ENCODE results near the gene ZNF827.
A peak's percentile ranks its signal among the peaks of the same experiment; 100 is the strongest.

ZNF827 gene

DNA sequence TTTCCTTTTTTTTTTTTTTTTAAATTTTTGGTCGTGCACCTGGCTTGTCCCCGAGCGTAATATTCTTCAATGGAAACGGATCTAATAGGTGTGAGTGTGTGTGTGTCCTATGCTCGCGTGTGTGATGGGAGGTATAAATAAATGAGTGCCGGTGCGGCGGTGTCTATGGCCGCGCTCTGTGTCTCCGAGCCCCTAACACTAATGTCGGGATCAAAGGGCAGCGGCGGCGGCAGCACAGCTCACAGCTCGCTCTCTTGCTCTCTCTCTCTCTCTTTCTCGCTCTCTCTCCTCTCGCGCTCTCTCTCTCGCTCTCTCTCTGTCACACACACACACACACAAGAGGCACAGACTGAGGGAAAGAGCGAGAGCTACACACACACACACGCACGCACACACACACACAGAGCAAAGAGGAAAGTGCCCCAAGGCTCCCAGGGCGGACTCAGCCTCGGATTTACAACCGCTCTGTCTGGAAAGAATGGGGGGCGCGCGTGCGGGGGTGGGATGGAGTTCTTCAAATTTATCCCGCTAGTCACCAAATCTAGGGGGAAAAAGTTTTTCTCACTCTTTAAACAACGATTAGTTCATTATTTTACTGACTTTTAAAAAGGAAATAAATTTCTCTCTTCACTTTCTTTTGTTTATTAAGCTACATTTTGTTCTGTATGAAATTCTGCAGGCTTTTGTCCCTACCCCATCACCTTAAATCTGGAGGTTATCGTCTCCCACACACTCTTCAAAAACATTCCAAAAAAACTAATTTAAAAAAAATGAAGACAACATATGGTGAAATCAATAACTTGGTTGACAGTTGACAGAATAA lies at the start of gene ZNF827:
TSS of gene ZNF827 (minus strand) at position 206 of the 823 bp plus-strand sequence. CDS start 416 bp downstream, outside the sequence.
- DNase-seq (ENCODE audit: low spot score): peak; percentile 31

- DNase-seq (ENCODE audit: low spot score): no peak
Observed at GRCh38 chr4:145984563-145984962, 45.9 kb upstream of the ZNF827 start.

DNA sequence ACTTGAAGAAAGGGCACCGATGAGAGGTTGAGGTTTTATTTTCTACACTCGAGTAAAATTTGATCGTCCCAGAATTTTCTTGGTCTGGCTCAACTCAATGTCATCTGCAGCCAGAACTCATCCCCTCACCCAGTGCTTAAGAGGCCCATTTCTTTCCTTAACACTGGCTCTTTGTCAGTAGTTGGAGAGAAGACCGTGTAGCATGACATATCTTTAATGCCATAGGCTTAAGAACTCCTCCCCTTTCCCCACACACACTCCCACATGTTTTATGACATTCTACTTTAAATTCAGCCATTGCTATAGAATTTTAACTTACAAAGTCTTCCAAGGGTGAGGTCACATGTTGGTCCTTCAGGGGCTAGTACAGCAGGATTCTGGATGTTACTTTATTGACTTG lies 44.2 kb upstream of the ZNF827 start:
- no peak for DNase-seq (ENCODE audit: low spot score)

DNA sequence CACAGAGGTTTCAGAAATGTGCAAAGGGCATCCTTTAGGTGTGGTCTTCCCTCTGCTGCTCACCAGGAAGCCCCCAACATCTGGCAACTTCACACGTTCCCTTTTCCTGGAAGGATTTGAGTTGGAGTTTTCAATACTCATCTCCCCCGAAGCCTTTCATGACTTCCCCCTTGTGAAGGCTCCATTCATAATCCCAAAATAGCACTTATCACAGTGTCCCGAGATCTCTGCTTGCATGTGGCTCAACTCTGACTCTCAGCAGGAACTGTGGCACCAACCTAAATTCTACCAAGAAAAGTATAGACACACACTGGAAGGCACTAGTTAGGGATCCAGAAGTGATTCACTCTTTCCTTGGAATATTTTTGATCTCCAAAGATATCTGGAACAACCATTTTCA lies 40.5 kb upstream of the ZNF827 start:
- no peak for DNase-seq (ENCODE audit: low spot score)

DNA sequence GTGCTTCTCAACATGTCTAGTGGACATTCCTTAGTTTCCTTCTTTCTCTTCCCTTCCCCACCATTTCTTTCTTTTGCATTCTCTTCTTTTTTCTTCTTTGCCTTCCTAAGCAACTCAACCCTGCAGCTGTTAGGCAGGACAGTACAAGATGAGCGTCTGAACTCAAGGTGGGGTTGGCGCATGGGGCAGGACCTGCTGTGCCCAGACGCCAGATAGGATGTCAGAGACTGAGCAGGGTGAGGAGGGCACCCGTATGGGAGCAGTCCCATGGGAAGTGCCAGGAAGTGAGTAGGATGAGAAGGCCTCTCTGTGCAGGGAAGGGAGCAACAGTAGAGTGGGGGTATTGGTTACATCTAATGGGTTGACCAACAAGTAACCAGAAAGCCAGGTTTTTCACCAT lies 38.1 kb upstream of the ZNF827 start:
- DNase-seq (ENCODE audit: low spot score): no peak

GRCh38 chr4:145960012-145960411 lies 21.4 kb upstream of the ZNF827 start:
- DNase-seq (ENCODE audit: low spot score): no peak

- no peak for DNase-seq (ENCODE audit: low spot score)
Observed at GRCh38 chr4:145957302-145957701, 18.7 kb upstream of the ZNF827 start.

GRCh38 chr4:145956288-145956890 lies 17.8 kb upstream of the ZNF827 start:
- DNase-seq (ENCODE audit: low spot score): peak; percentile 52

- DNase-seq (ENCODE audit: low spot score): peak; percentile 27
Observed at GRCh38 chr4:145954924-145955339, 16.3 kb upstream of the ZNF827 start.

GRCh38 chr4:145951931-145952330 lies 13.3 kb upstream of the ZNF827 start:
- no peak for DNase-seq (ENCODE audit: low spot score)

- no peak for DNase-seq (ENCODE audit: low spot score)
Observed at GRCh38 chr4:145945431-145946155, 7.0 kb upstream of the ZNF827 start.

DNA sequence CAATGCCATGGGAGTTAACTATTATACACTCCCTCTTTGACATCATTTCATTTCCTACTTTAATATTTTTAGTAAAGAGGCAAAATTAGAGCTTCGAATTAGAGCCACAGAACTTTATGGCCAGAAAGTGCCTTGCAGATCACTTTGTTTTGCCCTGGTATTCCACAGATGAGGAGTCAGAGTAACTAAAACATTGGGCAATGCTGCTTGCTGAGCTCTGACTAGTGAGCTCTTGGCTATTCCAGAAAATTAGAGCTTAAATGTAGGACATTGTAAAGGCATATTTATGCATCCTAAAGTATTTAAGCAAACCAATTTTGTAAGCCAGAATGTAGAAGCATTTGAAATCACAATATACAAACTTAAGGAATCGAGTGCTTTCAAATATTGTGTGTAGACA lies 6.3 kb upstream of the ZNF827 start:
- no peak for DNase-seq (ENCODE audit: low spot score)

DNA sequence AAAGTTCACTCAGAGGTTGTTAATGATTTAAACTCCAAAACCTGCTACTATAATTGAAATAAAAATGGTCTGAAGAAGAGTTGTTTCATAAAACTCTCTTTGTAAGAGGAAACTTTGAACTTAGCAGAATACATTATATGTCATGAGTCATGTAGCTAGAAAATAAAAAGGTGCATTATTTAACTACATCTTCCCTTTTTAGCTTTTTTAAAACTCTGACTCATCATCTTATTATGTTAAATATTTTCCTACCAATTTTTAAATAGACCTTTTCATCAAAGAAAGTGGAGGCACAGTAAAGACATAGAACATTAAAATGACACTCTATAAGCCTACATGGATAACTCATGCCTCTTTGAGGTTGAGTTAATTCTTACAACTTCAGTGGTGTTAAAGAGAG lies 1.2 kb upstream of the ZNF827 start:
- DNase-seq (ENCODE audit: low spot score): no peak

GRCh38 chr4:145939441-145939750 lies 773 bp upstream of the ZNF827 start:
- no peak for DNase-seq (ENCODE audit: low spot score)

- DNase-seq (ENCODE audit: low spot score): peak; percentile 14
Observed at GRCh38 chr4:145937971-145938611, 532 bp downstream of the ZNF827 start.

- DNase-seq (ENCODE audit: low spot score): peak; percentile 50
Observed at GRCh38 chr4:145936997-145937901, 1.4 kb downstream of the ZNF827 start.

GRCh38 chr4:145936142-145936996 lies 2.3 kb downstream of the ZNF827 start:
- peak; percentile 58 for DNase-seq (ENCODE audit: low spot score)

GRCh38 chr4:145935253-145936141 lies 3.1 kb downstream of the ZNF827 start:
- peak; percentile 23 for DNase-seq (ENCODE audit: low spot score)

DNA sequence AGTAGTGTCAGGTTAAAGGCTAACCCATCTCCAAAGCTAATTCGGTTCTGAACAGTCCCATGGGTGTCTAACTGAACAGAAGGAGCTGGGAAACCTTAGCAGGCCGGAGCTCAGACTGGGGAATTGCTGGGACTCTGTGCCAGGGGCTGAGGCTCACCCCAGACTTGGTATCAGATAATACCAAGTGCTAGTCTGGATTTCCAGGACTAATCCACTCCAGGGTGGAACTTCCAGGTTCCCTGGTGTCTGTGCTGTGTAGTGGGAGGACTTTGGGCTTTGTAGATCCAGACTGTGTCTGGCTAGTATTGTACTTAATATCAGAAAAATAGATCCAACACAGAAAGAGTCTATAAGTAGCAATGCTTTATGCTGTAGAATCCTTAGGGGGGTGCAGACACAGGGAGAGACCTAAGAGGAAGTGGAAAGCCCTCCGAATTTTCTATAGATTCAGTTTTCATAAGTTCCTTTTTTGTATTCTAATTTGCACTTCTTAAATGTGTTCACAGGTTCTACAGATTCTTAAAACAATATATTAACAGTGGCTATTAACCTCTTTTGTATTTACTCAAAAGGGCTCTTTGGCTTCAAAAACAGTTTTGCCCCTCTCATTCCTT lies 4.1 kb downstream of the ZNF827 start:
- DNase-seq (ENCODE audit: low spot score): no peak

All from AG08395 (cell line).